HCEC 1CT (cell line): ENCODE measurements around the gene LCN1.
"Not testable (repeated sequence)": the region's sequence is repeated elsewhere in the genome, so short reads cannot be mapped to it uniquely, and the experiment has no call there.

Experiments
- DNase-seq: peaks from one replicate; pipeline ENCODE4 v3.0.0-alpha.2; 2017

The LCN1 gene

DNA sequence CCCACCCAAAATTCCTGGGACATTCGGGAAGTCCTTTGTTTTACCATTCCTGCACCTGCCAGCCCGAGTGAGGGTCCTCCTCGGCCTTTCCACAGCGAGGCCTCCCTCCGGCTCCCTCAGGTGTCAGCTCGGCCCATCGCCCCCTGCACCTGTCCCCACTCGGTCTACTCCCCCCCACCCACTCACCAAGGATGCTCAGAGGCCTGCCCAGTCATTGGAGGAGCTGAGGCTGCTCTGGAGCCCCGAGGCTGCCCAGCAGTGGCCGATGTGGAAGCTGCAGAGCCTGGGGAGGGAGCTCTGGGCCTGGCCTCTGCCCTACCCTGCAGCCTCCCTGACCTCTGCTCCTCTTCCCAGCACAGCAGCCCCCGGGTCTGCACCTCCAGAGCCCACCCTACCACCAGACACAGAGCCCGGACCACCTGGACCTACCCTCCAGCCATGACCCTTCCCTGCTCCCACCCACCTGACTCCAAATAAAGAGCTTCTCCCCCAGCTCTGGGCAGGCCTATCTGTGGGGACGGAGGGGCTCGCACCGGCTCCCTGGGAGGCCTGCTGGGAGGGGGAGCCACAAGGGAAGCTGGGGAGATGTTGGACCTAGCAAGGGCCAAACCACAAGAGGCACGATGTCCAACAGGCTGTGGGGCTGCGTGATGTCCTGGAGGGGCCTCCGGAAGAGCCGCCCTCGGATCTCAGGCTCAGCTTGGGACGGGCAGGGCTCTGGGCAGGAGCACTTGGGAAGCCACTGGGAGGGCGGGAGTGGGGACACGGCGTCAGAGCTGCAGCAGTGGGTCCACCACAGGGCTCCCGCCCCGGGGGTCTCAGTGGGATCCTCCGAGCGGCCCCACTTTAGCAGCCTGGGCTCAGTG is 28.5 kb downstream of the LCN1 start:
- DNase-seq, result not testable (repeated sequence)

GRCh38 chr9:135550344-135550918 is 29.2 kb downstream of the LCN1 start:
- no peak for DNase-seq

DNA sequence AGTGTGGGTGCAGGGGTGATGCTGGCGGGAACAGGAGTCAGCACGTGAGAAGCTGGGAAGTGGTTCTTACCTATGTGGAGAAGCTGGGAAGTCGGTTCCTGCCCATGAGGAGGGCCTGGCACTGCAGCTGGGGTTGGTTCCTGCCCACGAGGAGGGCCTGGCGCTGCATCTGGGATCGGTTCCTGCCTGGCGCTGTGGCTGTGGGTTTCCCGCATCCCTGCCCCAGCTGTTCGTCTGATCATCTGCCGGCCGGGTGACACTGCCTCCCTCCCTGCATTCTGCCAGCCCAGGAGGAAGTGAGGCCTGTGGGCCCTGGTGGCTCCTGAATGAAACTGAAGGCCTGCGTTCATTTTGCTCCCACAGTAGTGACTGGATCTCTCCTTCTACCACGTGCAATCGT is 29.8 kb downstream of the LCN1 start:
- DNase-seq, result no peak

- no peak for DNase-seq
These were observed 30.2 kb downstream of the LCN1 start for GRCh38 chr9:135551456-135551855.

GRCh38 chr9:135552021-135552697 is 30.9 kb downstream of the LCN1 start:
- DNase-seq, result no peak

- DNase-seq, result no peak
These were observed 31.5 kb downstream of the LCN1 start for GRCh38 chr9:135552698-135553171.

- DNase-seq, result no peak
These were observed 33.5 kb downstream of the LCN1 start for GRCh38 chr9:135554718-135555117.

DNA sequence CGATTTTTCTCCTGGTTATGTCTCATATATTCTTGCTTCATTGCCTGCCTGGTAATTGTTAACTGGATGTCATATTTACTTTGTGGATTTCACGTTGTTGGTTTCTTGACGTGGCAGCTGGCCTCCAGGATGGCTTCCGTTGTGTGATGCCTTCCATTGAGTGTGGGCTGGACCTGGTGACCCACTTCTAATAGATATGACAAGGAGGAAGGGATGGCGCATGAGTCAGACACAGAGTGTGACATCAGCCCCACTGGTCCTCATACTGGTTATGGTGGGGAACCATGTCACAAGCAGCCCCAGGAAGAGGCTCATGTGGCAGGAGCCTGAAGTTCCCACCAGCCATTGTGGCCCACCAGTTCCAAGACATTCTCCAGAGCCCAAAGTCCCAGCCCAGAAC is 34.0 kb downstream of the LCN1 start:
- no peak for DNase-seq

- no peak for DNase-seq
These were observed 34.7 kb downstream of the LCN1 start for GRCh38 chr9:135555910-135556309.

GRCh38 chr9:135559606-135560005 is 38.4 kb downstream of the LCN1 start:
- DNase-seq, result no peak

DNA sequence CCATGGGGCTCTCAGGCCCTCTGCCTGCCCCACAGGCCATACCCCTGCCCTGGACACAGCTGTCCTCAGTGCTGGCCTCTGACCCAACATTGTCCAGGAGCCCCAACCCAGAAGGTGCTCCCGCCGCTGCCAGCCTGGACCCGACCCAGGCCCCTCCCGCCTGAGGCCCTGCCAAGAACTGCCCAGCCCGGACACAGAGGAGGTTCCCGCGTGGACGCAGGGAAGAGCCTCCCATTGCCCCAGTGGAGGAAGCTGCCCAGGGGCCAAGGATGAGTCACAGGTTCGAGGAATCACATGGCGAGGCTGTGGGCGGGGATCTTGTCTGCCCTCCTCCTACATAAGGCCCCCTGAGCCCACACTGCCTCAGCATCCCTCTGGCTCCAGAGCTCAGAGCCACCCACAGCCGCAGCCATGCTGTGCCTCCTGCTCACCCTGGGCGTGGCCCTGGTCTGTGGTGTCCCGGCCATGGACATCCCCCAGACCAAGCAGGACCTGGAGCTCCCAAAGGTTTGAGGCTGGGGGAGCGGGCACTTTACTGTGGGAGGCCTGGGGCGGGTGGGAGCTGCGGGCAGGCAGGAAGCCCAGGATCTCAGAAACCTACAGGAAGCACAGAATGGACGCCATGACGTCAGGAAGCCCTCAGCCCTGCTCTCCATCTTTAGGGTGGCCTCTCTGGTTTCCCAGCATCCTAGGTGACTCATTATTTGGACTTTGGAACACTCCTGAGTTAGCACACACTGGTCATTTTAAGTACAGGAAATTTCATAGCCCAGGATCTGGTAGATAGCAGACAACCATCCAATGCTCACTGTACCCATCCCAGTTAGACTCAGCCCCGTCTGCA is 40.4 kb downstream of the LCN1 start, which contains the start of gene PAEP:
Gene PAEP (plus strand): TSS at position 366 of the 844 bp plus-strand sequence.
- peak; percentile 4 for DNase-seq

DNA sequence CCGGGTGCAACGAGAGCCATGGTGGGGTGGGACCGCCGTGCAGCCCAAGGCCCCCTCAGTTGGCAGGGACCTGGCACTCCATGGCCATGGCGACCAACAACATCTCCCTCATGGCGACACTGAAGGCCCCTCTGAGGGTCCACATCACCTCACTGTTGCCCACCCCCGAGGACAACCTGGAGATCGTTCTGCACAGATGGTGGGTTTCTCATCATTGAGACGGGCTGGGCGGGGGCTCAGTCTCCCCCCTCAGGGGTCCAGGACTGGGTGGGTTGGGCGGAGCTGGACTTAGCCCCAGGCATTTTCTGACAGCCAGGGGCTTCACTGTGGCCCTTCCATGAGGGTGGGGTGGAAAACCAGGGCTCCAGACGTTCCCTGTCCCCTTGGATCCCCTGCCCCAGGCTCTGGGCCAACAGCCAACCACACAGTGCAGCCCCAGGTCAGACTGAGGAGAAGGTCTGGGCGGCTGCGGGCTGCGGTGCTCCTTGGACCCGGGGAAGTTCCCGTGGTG is 41.0 kb downstream of the LCN1 start:
- no peak for DNase-seq

DNA sequence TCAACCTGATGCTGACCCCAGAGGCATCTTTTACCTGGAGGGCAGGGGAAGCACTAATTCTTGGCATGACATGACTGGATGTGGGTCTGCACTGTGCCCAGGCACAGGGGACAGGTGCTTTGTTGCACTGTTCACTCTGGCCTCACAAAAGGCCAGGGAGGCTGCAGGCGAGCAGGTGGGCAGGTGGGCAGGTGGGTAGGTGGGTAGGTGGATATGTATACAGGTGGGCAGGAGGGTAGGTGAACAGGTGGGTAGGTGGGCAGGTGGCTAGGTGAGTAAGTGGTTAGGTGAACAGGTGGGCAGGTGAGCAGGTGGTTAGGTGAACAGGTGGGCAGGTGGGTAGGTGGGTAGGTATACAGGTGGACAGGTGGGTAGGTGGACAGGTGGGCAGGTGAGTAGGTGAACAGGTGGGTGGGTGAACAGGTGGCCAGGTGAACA is 41.8 kb downstream of the LCN1 start:
- no peak for DNase-seq

DNA sequence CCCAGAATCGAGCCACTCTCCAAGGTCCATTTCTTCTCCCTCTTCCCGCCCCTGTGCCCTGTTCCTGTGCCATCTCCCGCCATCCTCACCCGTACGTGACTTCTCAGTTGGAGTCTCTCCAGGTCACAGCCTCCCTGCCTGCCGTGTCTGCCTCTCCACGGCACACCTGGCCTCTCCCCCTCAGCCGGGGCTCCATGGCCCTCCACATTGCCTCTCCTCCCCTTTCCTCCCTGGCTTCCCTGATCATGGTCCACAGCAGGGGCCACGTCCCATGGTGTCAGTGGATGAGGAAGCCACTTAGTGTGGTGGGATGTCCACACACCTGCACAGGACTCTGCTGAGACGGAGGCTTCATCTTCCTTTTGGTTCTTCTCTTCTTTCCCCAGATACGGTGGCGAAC is 42.6 kb downstream of the LCN1 start:
- DNase-seq, result no peak

- no peak for DNase-seq
These were observed 43.9 kb downstream of the LCN1 start for GRCh38 chr9:135565141-135565628.

GRCh38 chr9:135565636-135566035 is 44.4 kb downstream of the LCN1 start:
- no peak for DNase-seq

DNA sequence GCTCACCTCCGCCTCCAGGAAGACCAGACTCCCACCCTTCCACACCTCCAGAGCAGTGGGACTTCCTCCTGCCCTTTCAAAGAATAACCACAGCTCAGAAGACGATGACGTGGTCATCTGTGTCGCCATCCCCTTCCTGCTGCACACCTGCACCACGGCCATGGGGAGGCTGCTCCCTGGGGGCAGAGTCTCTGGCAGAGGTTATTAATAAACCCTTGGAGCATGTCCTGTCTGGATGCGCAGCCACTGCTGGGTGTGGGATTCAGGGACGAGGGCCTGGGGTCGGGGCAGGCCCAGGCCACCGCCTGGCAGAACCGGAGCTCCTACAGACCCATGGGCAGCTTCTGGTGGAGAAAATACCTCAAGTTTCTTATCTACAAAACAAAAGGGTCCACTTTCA is 45.3 kb downstream of the LCN1 start:
- no peak for DNase-seq

- no peak for DNase-seq
These were observed 46.1 kb downstream of the LCN1 start for GRCh38 chr9:135567311-135567710.

- DNase-seq, result no peak
These were observed 46.8 kb downstream of the LCN1 start for GRCh38 chr9:135568026-135568425.

- DNase-seq, result no peak
These were observed 49.2 kb downstream of the LCN1 start for GRCh38 chr9:135570456-135570855.

DNA sequence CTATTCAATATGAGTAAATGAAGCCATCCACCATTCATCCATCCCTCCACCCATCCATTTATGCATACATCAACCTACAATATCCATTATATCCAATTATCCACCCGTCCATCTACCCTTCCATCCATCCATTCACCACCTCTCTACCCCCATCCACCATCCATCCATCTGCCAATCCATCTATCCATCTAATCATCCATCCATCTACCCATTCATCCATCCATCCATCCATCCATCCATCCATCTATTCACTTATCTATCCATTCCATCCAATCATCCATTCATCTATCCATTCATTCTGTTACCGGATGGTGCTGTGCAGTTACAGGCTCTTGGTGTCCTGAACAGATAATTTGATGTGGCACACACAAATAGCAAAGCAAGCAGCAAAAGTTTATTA is 51.0 kb downstream of the LCN1 start:
- DNase-seq, result no peak

- no peak for DNase-seq
These were observed 51.9 kb downstream of the LCN1 start for GRCh38 chr9:135573124-135573523.
